Panc1 (cell line): Measurements from ENCODE around the gene SYCP2L. TPM values are rescaled to one million over a fixed set of nuclear protein-coding genes. Genes with fewer than 3 reads are reported as not detected.

Source experiments
- ATAC-seq: fragments of 200-7000 bp; cut with Tn5 transposase; 2 replicates; pipeline ENCODE4 v1.9.1; 2020; ENCODE audit warnings: mild to moderate bottlenecking, moderate library complexity
- BruUV-seq: library from RNA; stranded (reverse); fragments of 400-500 nt; replicated peaks from 2 replicates; lab custom pipeline; 2021; lab: Mats Ljungman, UMichigan
- CTCF ChIA-PET: fragments of 300-600 bp; sonication (Branson Sonifier 250); formaldehyde crosslinking; loops from one replicate; lab custom pipeline; 2022; ENCODE audit warnings: antibody characterized with exemption; lab: Charles Lee
- POLR2A ChIA-PET: fragments of 300-600 bp; sonication (Branson Sonifier 250); formaldehyde crosslinking; loops from one replicate; lab custom pipeline; 2022; ENCODE audit warnings: antibody characterized with exemption; lab: Charles Lee
- DNase-seq: peaks from one replicate; pipeline ENCODE4 v3.0.0-alpha.2; 2010; ENCODE audit warnings: low read depth, low spot score
- H3K27ac ChIP-seq: 2 replicates; pipeline ENCODE4 v1.5.1; 2011; ENCODE audit warnings: mild to moderate bottlenecking, low read length, inconsistent platforms
- H3K27me3 ChIP-seq: fragments of 200-500 bp; sonication (Bioruptor generic); 2 replicates; pipeline ENCODE4 v1.6.0; 2014; ENCODE audit warnings: low read length, inconsistent platforms; ENCODE audit not compliant: control insufficient read depth, insufficient read depth
- H3K36me3 ChIP-seq: fragments of 200-500 bp; sonication (Bioruptor generic); 2 replicates; pipeline ENCODE4 v1.5.1; 2014; ENCODE audit warnings: inconsistent platforms, mild to moderate bottlenecking, low read length, moderate library complexity; ENCODE audit not compliant: control insufficient read depth, insufficient read depth
- H3K4me1 ChIP-seq: 2 replicates; pipeline ENCODE4 v1.5.1; 2011; ENCODE audit warnings: inconsistent platforms, mild to moderate bottlenecking, low read length, moderate library complexity; ENCODE audit not compliant: control insufficient read depth, insufficient read depth
- H3K4me3 ChIP-seq, 2 experiments: 2 replicates each; pipeline ENCODE4 v1.5.1; 2011 to 2012; ENCODE audit warnings: low read depth in 2 of 2, low read length in 2 of 2, mild to moderate bottlenecking in 2 of 2, inconsistent platforms in 1 of 2, moderate library complexity in 1 of 2
- H3K9me3 ChIP-seq: fragments of 200-500 bp; sonication (Bioruptor generic); 2 replicates; pipeline ENCODE4 v1.5.1; 2014; ENCODE audit warnings: low read depth, mild to moderate bottlenecking, inconsistent platforms, low read length, moderate library complexity; ENCODE audit not compliant: control insufficient read depth, insufficient read depth
- POLR2AphosphoS5 ChIP-seq: IDR thresholded peaks from 2 replicates; pipeline ENCODE4 v1.6.1; 2012; ENCODE audit warnings: mild to moderate bottlenecking, low read depth, low read length, moderate library complexity
- SIN3A ChIP-seq: IDR thresholded peaks from 2 replicates; pipeline ENCODE4 v1.6.1; 2012; ENCODE audit warnings: low read depth, mild to moderate bottlenecking, low read length, moderate library complexity, borderline replicate concordance; ENCODE audit not compliant: insufficient read depth
- TCF7L2 ChIP-seq: IDR thresholded peaks from 2 replicates; pipeline ENCODE4 v1.6.1; 2011; ENCODE audit warnings: mild to moderate bottlenecking, low read depth, low read length, inconsistent platforms
- in situ Hi-C: cut with HindIII; loops from 2 replicates; pipeline ENCODE4 v1.10.0; 2016; ENCODE audit warnings: low sequenced_read_pairs, low pct_unique_long_range_greater_than_20kb
- intact Hi-C: fragments of 100-400 bp; cut with micrococcal nuclease; formaldehyde crosslinking; loops from one replicate; pipeline ENCODE4 v1.10.0; 2022; ENCODE audit not compliant: unreplicated experiment
- total RNA-seq: library from RNA; stranded (reverse); gene quantifications from one replicate; pipeline ENCODE4 v1.2.1, GENCODE V29; 2021; ENCODE audit not compliant: unreplicated experiment
- TF ChIP-seq, protein P1 (sequence below): fragments of 450-650 bp; IDR thresholded peaks from 2 replicates; pipeline ENCODE4 v1.5.1; 2017; ENCODE audit warnings: mild to moderate bottlenecking
- TF ChIP-seq, protein P2 (sequence below), 2 experiments: IDR thresholded peaks; 2 replicates each; pipeline ENCODE4 v1.6.1; 2011 to 2012; ENCODE audit warnings: low read depth in 2 of 2, control low read depth in 1 of 2, low read length in 1 of 2, mild to moderate bottlenecking in 1 of 2, moderate library complexity in 1 of 2; ENCODE audit not compliant: insufficient read depth in 1 of 2

The SYCP2L gene
- total RNA-seq, 1 experiment from 2014 or later = 2.4 TPM

DNA sequence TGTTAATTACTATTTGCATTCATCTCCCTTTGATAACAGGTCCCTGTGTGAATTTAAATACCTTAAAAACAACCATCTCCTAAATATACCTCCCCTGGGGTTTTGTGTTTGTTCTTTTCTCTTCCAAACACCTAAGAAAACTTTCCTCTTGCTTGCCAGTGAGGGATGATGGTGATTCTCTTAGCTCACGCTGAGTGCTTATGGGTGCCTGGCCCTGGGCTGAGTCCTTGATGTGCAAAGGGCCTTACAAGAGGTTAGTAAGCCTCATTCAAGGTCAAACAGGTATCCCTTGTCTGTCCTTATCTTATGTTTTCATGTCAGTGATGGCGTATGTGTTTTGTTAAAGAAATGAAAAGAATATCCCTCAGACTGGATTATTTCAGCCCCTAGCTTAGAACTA, 76.3 kb downstream of the SYCP2L start:
- ChIA-PET CTCF (no interaction called here), POLR2A (no interaction called here)
- 0 out of 2 replicates have a peak, but pooled peaks cover 2% of the 10 kb centered on the region for H3K4me1 ChIP-seq
- H3K27ac ChIP-seq = no peak overlapping the region
- TF ChIP-seq SIN3A (no peak), TCF7L2 (no peak), POLR2AphosphoS5 (no peak)
- TF ChIP-seq, protein P1, sequence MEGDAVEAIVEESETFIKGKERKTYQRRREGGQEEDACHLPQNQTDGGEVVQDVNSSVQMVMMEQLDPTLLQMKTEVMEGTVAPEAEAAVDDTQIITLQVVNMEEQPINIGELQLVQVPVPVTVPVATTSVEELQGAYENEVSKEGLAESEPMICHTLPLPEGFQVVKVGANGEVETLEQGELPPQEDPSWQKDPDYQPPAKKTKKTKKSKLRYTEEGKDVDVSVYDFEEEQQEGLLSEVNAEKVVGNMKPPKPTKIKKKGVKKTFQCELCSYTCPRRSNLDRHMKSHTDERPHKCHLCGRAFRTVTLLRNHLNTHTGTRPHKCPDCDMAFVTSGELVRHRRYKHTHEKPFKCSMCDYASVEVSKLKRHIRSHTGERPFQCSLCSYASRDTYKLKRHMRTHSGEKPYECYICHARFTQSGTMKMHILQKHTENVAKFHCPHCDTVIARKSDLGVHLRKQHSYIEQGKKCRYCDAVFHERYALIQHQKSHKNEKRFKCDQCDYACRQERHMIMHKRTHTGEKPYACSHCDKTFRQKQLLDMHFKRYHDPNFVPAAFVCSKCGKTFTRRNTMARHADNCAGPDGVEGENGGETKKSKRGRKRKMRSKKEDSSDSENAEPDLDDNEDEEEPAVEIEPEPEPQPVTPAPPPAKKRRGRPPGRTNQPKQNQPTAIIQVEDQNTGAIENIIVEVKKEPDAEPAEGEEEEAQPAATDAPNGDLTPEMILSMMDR = no peak
- no peaks in the 10 kb centered on the region for H3K27me3 ChIP-seq
- no peak overlapping the region for H3K4me3 ChIP-seq
- intact Hi-C loops (no loop called here), in situ Hi-C loops (no loop called here)
- H3K36me3 ChIP-seq = no peaks in the 10 kb centered on the region
- no TSS peak for BruUV-seq
- ATAC-seq (no peak), DNase-seq (no peak)
- H3K9me3 ChIP-seq = no peaks in the 10 kb centered on the region; the same call in 1 of the 2 replicates

DNA sequence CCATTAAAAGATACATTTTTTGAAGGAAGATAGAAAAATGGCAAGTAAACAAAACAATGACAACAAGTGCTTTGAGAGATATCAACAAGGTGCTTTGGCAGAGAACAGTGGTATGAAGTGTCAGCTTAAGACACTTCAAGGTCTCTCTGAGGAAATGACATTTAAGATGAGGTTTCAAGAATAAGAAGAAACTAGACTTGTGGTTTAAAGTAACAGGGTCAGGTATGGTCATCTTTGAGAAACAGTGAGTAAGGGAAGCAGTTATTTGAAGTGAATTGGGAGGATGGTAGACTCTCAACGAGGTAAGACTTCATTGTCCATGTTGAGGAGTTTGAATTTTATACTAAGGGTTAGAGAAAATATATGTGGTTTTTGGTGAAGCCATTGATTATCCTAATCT, 77.8 kb downstream of the SYCP2L start:
- Histone ChIP-seq H3K9me3 (no peaks in the 10 kb centered on the region; the same call in 1 of the 2 replicates), H3K4me1 (0 out of 2 replicates have a peak, but pooled peaks cover 2% of the 10 kb centered on the region), H3K4me3 (no peak overlapping the region), H3K36me3 (no peaks in the 10 kb centered on the region), H3K27ac (no peak overlapping the region), H3K27me3 (no peaks in the 10 kb centered on the region)
- no peak for ATAC-seq
- POLR2A ChIA-PET = no interaction called here
- intact Hi-C loops (no loop called here), in situ Hi-C loops (no loop called here)
- CTCF ChIA-PET = no interaction called here
- TF ChIP-seq, protein P1 = no peak
- TF ChIP-seq SIN3A (no peak), TCF7L2 (no peak), POLR2AphosphoS5 (no peak)
- TF ChIP-seq, protein P2, sequence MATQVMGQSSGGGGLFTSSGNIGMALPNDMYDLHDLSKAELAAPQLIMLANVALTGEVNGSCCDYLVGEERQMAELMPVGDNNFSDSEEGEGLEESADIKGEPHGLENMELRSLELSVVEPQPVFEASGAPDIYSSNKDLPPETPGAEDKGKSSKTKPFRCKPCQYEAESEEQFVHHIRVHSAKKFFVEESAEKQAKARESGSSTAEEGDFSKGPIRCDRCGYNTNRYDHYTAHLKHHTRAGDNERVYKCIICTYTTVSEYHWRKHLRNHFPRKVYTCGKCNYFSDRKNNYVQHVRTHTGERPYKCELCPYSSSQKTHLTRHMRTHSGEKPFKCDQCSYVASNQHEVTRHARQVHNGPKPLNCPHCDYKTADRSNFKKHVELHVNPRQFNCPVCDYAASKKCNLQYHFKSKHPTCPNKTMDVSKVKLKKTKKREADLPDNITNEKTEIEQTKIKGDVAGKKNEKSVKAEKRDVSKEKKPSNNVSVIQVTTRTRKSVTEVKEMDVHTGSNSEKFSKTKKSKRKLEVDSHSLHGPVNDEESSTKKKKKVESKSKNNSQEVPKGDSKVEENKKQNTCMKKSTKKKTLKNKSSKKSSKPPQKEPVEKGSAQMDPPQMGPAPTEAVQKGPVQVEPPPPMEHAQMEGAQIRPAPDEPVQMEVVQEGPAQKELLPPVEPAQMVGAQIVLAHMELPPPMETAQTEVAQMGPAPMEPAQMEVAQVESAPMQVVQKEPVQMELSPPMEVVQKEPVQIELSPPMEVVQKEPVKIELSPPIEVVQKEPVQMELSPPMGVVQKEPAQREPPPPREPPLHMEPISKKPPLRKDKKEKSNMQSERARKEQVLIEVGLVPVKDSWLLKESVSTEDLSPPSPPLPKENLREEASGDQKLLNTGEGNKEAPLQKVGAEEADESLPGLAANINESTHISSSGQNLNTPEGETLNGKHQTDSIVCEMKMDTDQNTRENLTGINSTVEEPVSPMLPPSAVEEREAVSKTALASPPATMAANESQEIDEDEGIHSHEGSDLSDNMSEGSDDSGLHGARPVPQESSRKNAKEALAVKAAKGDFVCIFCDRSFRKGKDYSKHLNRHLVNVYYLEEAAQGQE (IDR thresholded peaks at IDR 0.05; ENCODE audit: insufficient read depth in 1 of 2, low read depth in 2 of 2, low read length in 1 of 2) = no peak
- DNase-seq = no peak
- no TSS peak for BruUV-seq
